Esophagus muscularis mucosa (tissue), 3 donors: ENCODE measurements around the gene SAFB.

Source experiments
- POLR2A ChIP-seq: fragments of 450-650 bp; IDR thresholded peaks from one replicate; pipeline ENCODE4 v1.6.1; 2017; ENCODE audit warnings: antibody characterized with exemption, moderate library complexity, mild to moderate bottlenecking, low read depth
- POLR2AphosphoS5 ChIP-seq, 2 donors: sonication (generic); formaldehyde crosslinking; IDR thresholded peaks; one replicate each; pipeline ENCODE4 v1.6.1; 2017; ENCODE audit warnings: antibody characterized with exemption in 2 of 2
- TF ChIP-seq, protein P1 (sequence below), 3 experiments: fragments of 200-600 bp in 2 of 3; fragments of 450-650 bp in 1 of 3; sonication (generic) in 2 of 3; IDR thresholded peaks; one replicate each; pipeline ENCODE4 v1.5.1; 2017 to 2019; ENCODE audit warnings: antibody characterized with exemption in 3 of 3, mild to moderate bottlenecking in 2 of 3, moderate library complexity in 1 of 3

GRCh38 chr19:5663904-5664303 is 41.0 kb downstream of the SAFB start:
- TF ChIP-seq POLR2A, result no peak
- no peak for TF ChIP-seq POLR2AphosphoS5 (IDR thresholded peaks at IDR 0.05)
- TF ChIP-seq, protein P1, sequence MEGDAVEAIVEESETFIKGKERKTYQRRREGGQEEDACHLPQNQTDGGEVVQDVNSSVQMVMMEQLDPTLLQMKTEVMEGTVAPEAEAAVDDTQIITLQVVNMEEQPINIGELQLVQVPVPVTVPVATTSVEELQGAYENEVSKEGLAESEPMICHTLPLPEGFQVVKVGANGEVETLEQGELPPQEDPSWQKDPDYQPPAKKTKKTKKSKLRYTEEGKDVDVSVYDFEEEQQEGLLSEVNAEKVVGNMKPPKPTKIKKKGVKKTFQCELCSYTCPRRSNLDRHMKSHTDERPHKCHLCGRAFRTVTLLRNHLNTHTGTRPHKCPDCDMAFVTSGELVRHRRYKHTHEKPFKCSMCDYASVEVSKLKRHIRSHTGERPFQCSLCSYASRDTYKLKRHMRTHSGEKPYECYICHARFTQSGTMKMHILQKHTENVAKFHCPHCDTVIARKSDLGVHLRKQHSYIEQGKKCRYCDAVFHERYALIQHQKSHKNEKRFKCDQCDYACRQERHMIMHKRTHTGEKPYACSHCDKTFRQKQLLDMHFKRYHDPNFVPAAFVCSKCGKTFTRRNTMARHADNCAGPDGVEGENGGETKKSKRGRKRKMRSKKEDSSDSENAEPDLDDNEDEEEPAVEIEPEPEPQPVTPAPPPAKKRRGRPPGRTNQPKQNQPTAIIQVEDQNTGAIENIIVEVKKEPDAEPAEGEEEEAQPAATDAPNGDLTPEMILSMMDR (IDR thresholded peaks at IDR 0.05), result no peak
